ENCODE measurements around the gene LYPD6B. TPM values are rescaled to one million over a fixed set of nuclear protein-coding genes. Genes with fewer than 3 reads are reported as not detected.

The LYPD6B gene
- total RNA-seq, 1 donor from 2014 or later: 4.5 TPM

GRCh38 chr2:149037851-149038250 lies 648 bp upstream of the LYPD6B start:
- DNase-seq (ENCODE audit: low spot score in 2 of 2) (no peak), FAIRE-seq (no peak)

- no peak for DNase-seq (ENCODE audit: low spot score in 2 of 2)
- FAIRE-seq: no peak
These were observed 770 bp downstream of the LYPD6B start for GRCh38 chr2:149039213-149039724.

GRCh38 chr2:149040451-149040850 lies 2.0 kb downstream of the LYPD6B start:
- DNase-seq (ENCODE audit: low spot score in 2 of 2) (no peak), FAIRE-seq (no peak)

GRCh38 chr2:149041482-149041881 lies 3.0 kb downstream of the LYPD6B start:
- DNase-seq (ENCODE audit: low spot score in 2 of 2) (no peak), FAIRE-seq (no peak)

GRCh38 chr2:149042881-149043280 lies 4.4 kb downstream of the LYPD6B start:
- no peak for DNase-seq (ENCODE audit: low spot score in 2 of 2)
- no peak for FAIRE-seq

GRCh38 chr2:149044500-149044899 lies 6.0 kb downstream of the LYPD6B start:
- FAIRE-seq (no peak), DNase-seq (ENCODE audit: low spot score in 2 of 2) (no peak)

GRCh38 chr2:149047118-149047517 lies 8.6 kb downstream of the LYPD6B start:
- no peak for FAIRE-seq

GRCh38 chr2:149049142-149049541 lies 10.6 kb downstream of the LYPD6B start:
- DNase-seq (ENCODE audit: low spot score in 2 of 2) (no peak), FAIRE-seq (no peak)

More at GRCh38 chr2:149047118-149047517, 8.6 kb downstream of the LYPD6B start:
- DNase-seq (ENCODE audit: low spot score in 2 of 2): no peak

- FAIRE-seq (no peak), DNase-seq (ENCODE audit: low spot score in 2 of 2) (no peak)
These were observed 11.7 kb downstream of the LYPD6B start for GRCh38 chr2:149050188-149050587.

- DNase-seq (ENCODE audit: low spot score in 2 of 2): no peak
- FAIRE-seq: no peak
These were observed 17.3 kb downstream of the LYPD6B start for GRCh38 chr2:149055751-149056150.

- FAIRE-seq: no peak
- no peak for DNase-seq (ENCODE audit: low spot score in 2 of 2)
These were observed 18.2 kb downstream of the LYPD6B start for GRCh38 chr2:149056541-149057255.

GRCh38 chr2:149057401-149057800 lies 18.9 kb downstream of the LYPD6B start:
- DNase-seq (ENCODE audit: low spot score in 2 of 2): no peak
- no peak for FAIRE-seq

GRCh38 chr2:149058936-149059335 lies 20.4 kb downstream of the LYPD6B start:
- FAIRE-seq (no peak), DNase-seq (ENCODE audit: low spot score in 2 of 2) (no peak)

GRCh38 chr2:149059822-149060221 lies 21.3 kb downstream of the LYPD6B start:
- no peak for DNase-seq (ENCODE audit: low spot score in 2 of 2)
- FAIRE-seq: no peak

- FAIRE-seq: no peak
- DNase-seq (ENCODE audit: low spot score in 2 of 2): no peak
These were observed 22.7 kb downstream of the LYPD6B start for GRCh38 chr2:149061133-149061745.

GRCh38 chr2:149062531-149062930 lies 24.0 kb downstream of the LYPD6B start:
- DNase-seq (ENCODE audit: low spot score in 2 of 2): no peak
- no peak for FAIRE-seq

- FAIRE-seq (no peak), DNase-seq (ENCODE audit: low spot score in 2 of 2) (no peak)
These were observed 24.7 kb downstream of the LYPD6B start for GRCh38 chr2:149063177-149063576.

GRCh38 chr2:149064365-149064841 lies 25.9 kb downstream of the LYPD6B start:
- DNase-seq (ENCODE audit: low spot score in 2 of 2) (no peak), FAIRE-seq (no peak)

GRCh38 chr2:149064856-149065630 lies 26.5 kb downstream of the LYPD6B start:
- FAIRE-seq: no peak
- no peak for DNase-seq (ENCODE audit: low spot score in 2 of 2)

GRCh38 chr2:149068225-149068995 lies 29.9 kb downstream of the LYPD6B start:
- FAIRE-seq: no peak

More at GRCh38 chr2:149068225-149068995, 29.9 kb downstream of the LYPD6B start:
- no peak for DNase-seq (ENCODE audit: low spot score in 2 of 2)

All from frontal cortex (tissue), 4 donors.